Activated CD8-positive, alpha-beta T cell treated with anti-CD3 and anti-CD28 coated beads for 36 hours (primary cell): ENCODE measurements around the gene SOS2. TPM values are rescaled to one million over a fixed set of nuclear protein-coding genes. Genes with fewer than 3 reads are reported as not detected.

Source experiments
- ATAC-seq: fragments of 200-7000 bp; cut with Tn5 transposase; one replicate; pipeline ENCODE4 v1.10.0; 2021; ENCODE audit warnings: mild to moderate bottlenecking, moderate library complexity
- CTCF ChIA-PET: fragments of 350-600 bp; sonication (Branson Sonifier 250); formaldehyde crosslinking; loops from one replicate; lab custom pipeline; 2021; ENCODE audit warnings: antibody characterized with exemption; lab: Charles Lee
- POLR2A ChIA-PET: fragments of 350-600 bp; sonication (Branson Sonifier 250); formaldehyde crosslinking; loops from one replicate; lab custom pipeline; 2021; ENCODE audit warnings: antibody characterized with exemption; lab: Charles Lee
- DNase-seq: peaks from one replicate; pipeline ENCODE4 v3.0.0-alpha.2; 2020
- H3K27ac Mint-ChIP-seq: one replicate; pipeline ENCODE4 v1.8.0; 2021; ENCODE audit warnings: mild to moderate bottlenecking, mixed read lengths
- H3K27me3 Mint-ChIP-seq: one replicate; pipeline ENCODE4 v1.8.0; 2021; ENCODE audit warnings: mixed read lengths
- H3K36me3 Mint-ChIP-seq: one replicate; pipeline ENCODE4 v1.8.0; 2021; ENCODE audit warnings: low read depth, mixed read lengths
- H3K4me1 Mint-ChIP-seq: one replicate; pipeline ENCODE4 v1.8.0; 2021; ENCODE audit warnings: low read depth, mixed read lengths
- H3K4me3 Mint-ChIP-seq: one replicate; pipeline ENCODE4 v1.8.0; 2021; ENCODE audit warnings: mild to moderate bottlenecking, moderate library complexity, mixed read lengths
- H3K9me3 Mint-ChIP-seq: one replicate; pipeline ENCODE4 v1.8.0; 2021; ENCODE audit warnings: mixed read lengths
- intact Hi-C: fragments of 100-400 bp; cut with micrococcal nuclease; formaldehyde crosslinking; loops from one replicate; pipeline ENCODE4 v1.10.0; 2022
- total RNA-seq, 2 experiments: library from RNA; stranded (reverse); gene quantifications; one replicate each; pipeline ENCODE4 v1.2.3, GENCODE V29; 2021
- TF ChIP-seq, protein P1 (sequence below): fragments of 200-600 bp; IDR thresholded peaks from one replicate; pipeline ENCODE4 v1.8.0; 2022; ENCODE audit warnings: antibody characterized with exemption, mild to moderate bottlenecking

Gene SOS2
- total RNA-seq, 2 experiments from 2014 or later: 14.7 to 16.4 TPM

GRCh38 chr14:50222055-50222613 lies 9.2 kb downstream of the SOS2 start:
- Mint-ChIP-seq H3K36me3 (peaks cover 10% of the 10 kb centered on the region), H3K27ac (peak overlapping the region; percentile 53), H3K4me1 (peaks cover 45% of the 10 kb centered on the region), H3K27me3 (no peaks in the 10 kb centered on the region), H3K9me3 (no peaks in the 10 kb centered on the region), H3K4me3 (no peak overlapping the region)
- TF ChIP-seq, protein P1, sequence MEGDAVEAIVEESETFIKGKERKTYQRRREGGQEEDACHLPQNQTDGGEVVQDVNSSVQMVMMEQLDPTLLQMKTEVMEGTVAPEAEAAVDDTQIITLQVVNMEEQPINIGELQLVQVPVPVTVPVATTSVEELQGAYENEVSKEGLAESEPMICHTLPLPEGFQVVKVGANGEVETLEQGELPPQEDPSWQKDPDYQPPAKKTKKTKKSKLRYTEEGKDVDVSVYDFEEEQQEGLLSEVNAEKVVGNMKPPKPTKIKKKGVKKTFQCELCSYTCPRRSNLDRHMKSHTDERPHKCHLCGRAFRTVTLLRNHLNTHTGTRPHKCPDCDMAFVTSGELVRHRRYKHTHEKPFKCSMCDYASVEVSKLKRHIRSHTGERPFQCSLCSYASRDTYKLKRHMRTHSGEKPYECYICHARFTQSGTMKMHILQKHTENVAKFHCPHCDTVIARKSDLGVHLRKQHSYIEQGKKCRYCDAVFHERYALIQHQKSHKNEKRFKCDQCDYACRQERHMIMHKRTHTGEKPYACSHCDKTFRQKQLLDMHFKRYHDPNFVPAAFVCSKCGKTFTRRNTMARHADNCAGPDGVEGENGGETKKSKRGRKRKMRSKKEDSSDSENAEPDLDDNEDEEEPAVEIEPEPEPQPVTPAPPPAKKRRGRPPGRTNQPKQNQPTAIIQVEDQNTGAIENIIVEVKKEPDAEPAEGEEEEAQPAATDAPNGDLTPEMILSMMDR: no peak
- POLR2A ChIA-PET: no interaction called here
- ATAC-seq: no peak
- DNase-seq: no peak
- intact Hi-C loops: no loop called here
- CTCF ChIA-PET: interaction anchor here (0.5 to 1.0 kb wide), 2 partner anchors 13 to 25 kb away, joined by 3 read pairs; no protein-coding TSS in a partner anchor

- no peak for DNase-seq
- CTCF ChIA-PET: no interaction called here
- Mint-ChIP-seq H3K36me3 (peaks cover 8% of the 10 kb centered on the region), H3K9me3 (no peaks in the 10 kb centered on the region), H3K27me3 (no peaks in the 10 kb centered on the region), H3K27ac (no peak overlapping the region), H3K4me3 (no peak overlapping the region), H3K4me1 (peaks cover 30% of the 10 kb centered on the region)
- TF ChIP-seq, protein P1: no peak
- POLR2A ChIA-PET: interaction anchor here (1.1 kb wide), 1 partner anchor 13 kb away, joined by 3 read pairs; no protein-coding TSS in a partner anchor
- no peak for ATAC-seq
- intact Hi-C loops: no loop called here
Measured at GRCh38 chr14:50218501-50218900, 12.9 kb downstream of the SOS2 start.

DNA sequence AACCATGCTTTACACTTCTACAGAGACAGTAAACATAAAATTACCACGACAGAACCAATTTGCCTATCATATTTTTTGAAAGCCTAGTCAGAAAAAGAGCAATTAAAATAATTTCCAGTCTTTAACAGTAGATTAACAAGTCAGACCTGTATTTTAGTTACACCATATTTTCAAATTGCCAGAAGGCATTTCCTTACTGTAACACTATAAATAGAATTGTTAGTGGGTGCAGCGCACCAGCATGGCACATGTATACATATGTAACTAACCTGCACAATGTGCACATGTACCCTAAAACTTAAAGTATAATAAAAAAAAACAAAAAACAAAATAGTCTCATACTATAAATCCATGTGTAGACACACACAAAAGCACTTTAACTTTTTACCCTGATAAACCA lies 16.0 kb downstream of the SOS2 start:
- H3K36me3 Mint-ChIP-seq: peaks cover 1% of the 10 kb centered on the region
- intact Hi-C loops: no loop called here
- DNase-seq (no peak), ATAC-seq (no peak)
- no peaks in the 10 kb centered on the region for H3K27me3 Mint-ChIP-seq
- ChIA-PET POLR2A (interaction anchor here (0.8 kb wide), 1 partner anchor 39 kb away, joined by 3 read pairs; no protein-coding TSS in a partner anchor), CTCF (no interaction called here)
- H3K4me3 Mint-ChIP-seq: no peak overlapping the region
- H3K27ac Mint-ChIP-seq: no peak overlapping the region
- H3K9me3 Mint-ChIP-seq: no peaks in the 10 kb centered on the region
- peaks cover 14% of the 10 kb centered on the region for H3K4me1 Mint-ChIP-seq
- TF ChIP-seq, protein P1: no peak

DNA sequence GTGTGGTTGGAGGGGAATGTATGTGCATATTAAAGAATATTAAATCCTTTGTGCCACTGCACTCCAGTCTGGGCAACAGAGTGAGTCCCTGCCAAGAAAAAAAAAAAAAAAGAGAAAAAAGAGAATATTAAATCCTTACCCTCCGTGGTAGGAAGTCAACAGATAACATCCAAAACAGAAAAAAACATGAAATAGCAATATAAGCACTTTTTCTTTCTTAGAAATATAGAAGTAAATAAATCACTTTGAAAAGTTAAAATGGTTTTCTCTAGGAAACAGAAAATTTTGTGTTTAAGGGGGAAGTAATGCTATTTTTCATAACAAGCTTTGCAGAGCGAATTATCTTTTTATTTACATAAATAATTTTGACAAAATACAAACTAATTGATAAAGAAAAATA lies 17.6 kb downstream of the SOS2 start:
- intact Hi-C loops: no loop called here
- ATAC-seq (no peak), DNase-seq (no peak)
- Mint-ChIP-seq H3K36me3 (peaks cover 1% of the 10 kb centered on the region), H3K9me3 (no peaks in the 10 kb centered on the region), H3K4me3 (no peak overlapping the region), H3K27me3 (no peaks in the 10 kb centered on the region), H3K4me1 (peaks cover 11% of the 10 kb centered on the region), H3K27ac (no peak overlapping the region)
- POLR2A ChIA-PET: no interaction called here
- TF ChIP-seq, protein P1: no peak
- CTCF ChIA-PET: no interaction called here

DNA sequence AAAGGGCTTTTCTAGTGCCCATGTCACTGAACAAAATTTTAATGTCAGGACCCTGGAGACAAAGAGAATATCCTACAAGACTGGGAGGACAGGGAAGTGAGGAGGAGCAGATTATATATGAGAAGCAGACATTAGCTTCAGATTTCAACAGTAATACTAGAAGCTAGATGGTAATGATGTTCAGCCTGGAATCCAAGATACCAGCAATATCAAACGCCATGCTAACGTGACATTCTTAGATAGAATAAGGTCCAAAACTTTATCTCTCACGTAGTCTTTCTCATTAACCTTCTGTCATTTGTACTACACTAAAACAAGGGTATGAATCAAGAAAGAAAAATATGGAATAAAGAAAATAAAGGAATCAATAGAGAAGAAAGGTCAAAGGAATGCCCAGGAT lies 18.7 kb downstream of the SOS2 start:
- ChIA-PET POLR2A (no interaction called here), CTCF (no interaction called here)
- H3K4me3 Mint-ChIP-seq: no peak overlapping the region
- H3K9me3 Mint-ChIP-seq: no peaks in the 10 kb centered on the region
- no peaks in the 10 kb centered on the region for H3K27me3 Mint-ChIP-seq
- no peak for DNase-seq
- H3K4me1 Mint-ChIP-seq: peaks cover 8% of the 10 kb centered on the region
- intact Hi-C loops: no loop called here
- H3K27ac Mint-ChIP-seq: peak overlapping the region; percentile 21
- no peak for ATAC-seq
- peaks cover 1% of the 10 kb centered on the region for H3K36me3 Mint-ChIP-seq
- TF ChIP-seq, protein P1: no peak
